Spinal cord (tissue), 10 donors: ENCODE measurements around the gene CASD1. TPM values are rescaled to one million over a fixed set of nuclear protein-coding genes. Genes with fewer than 3 reads are reported as not detected.

Source experiments
- DNase-seq, 6 donors: peaks; one replicate each; pipeline versions ENCODE4 v3.0.0 to v3.0.0-alpha.2; 2013 to 2015; ENCODE audit warnings: low spot score in 6 of 6, low read depth in 4 of 6
- H3K27ac ChIP-seq: one replicate; pipeline ENCODE4 v1.5.1; 2013; ENCODE audit warnings: low read depth, low read length, control low read depth
- H3K27me3 ChIP-seq: one replicate; pipeline ENCODE4 v1.6.1; 2013; ENCODE audit warnings: low read length; ENCODE audit not compliant: control insufficient read depth, insufficient read depth
- H3K36me3 ChIP-seq: one replicate; pipeline ENCODE4 v1.6.1; 2013; ENCODE audit warnings: low read length; ENCODE audit not compliant: control insufficient read depth, insufficient read depth
- H3K4me1 ChIP-seq: one replicate; pipeline ENCODE4 v1.6.1; 2013; ENCODE audit warnings: low read length; ENCODE audit not compliant: control insufficient read depth, insufficient read depth
- H3K4me3 ChIP-seq: one replicate; pipeline ENCODE4 v1.5.1; 2013; ENCODE audit warnings: low read depth, low read length, control low read depth
- H3K9me3 ChIP-seq: one replicate; pipeline ENCODE4 v1.6.1; 2013; ENCODE audit warnings: low read length; ENCODE audit not compliant: control insufficient read depth, insufficient read depth
- WGBS: methylation state at CpG from one replicate; pipeline ENCODE4 v1.1.5; 2013; ENCODE audit warnings: missing lambda C conversion rate; ENCODE audit not compliant: insufficient coverage; 5-methylcytosine and 5-hydroxymethylcytosine counted together
- polyA plus RNA-seq, 2 donors: library from polyadenylated mRNA; unstranded; fragments of 120-200 nt; gene quantifications; one replicate each; pipeline ENCODE4 v1.2.1, GENCODE V29; 2013; ENCODE audit not compliant: insufficient read length in 2 of 2
- small RNA-seq: library from RNA; depleted of rRNA; stranded (forward); fragments of <200 nt; gene quantifications from one replicate; pipeline ENCODE3, GENCODE V24; 2014; ENCODE audit warnings: low replicate concordance
- total RNA-seq, 2 donors: library from RNA; depleted of rRNA in 1 of 2; stranded (reverse); fragments of 120-200 nt in 1 of 2; fragments of >200 nt in 1 of 2; gene quantifications; one replicate each; pipeline versions ENCODE4 v1.2.3 to v1.2.4, GENCODE V29; 2013 to 2014
- donor health status: healthy.

The CASD1 gene
- total and polyA plus RNA-seq, 4 donors: 31.0 to 116 (median 80.1) TPM

- WGBS: no CpG with 5 or more reads among the region's 2 CpGs
- DNase-seq: no peak
- Histone ChIP-seq H3K4me3 (no peak overlapping the region), H3K36me3 (no peaks in the 10 kb centered on the region), H3K4me1 (no peaks in the 10 kb centered on the region), H3K27ac (no peak overlapping the region), H3K9me3 (no peaks in the 10 kb centered on the region), H3K27me3 (no peaks in the 10 kb centered on the region)
Observed at GRCh38 chr7:94591176-94591575, 81.6 kb downstream of the CASD1 start.

DNA sequence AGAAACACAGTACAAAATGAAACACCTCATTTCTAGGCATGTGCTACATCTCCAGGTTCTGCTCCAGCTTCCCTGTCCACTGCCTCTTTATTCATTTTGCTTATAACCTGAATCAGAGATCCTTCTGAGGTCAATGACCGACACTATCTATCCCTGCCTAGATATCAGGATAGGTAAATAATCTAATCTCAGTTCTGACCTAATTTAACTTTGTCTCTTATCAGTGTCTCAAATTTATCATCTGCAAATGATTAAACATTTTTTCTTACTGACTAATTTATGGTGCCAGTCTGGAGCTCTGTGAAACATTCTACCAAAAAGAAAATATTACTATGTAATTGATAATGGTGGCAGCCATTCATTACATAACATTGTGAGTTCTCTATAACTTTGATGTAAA lies 85.3 kb downstream of the CASD1 start:
- no CpG with 5 or more reads among the region's 1 CpG for WGBS
- no peaks in the 10 kb centered on the region for H3K9me3 ChIP-seq
- peaks cover 5% of the 10 kb centered on the region for H3K36me3 ChIP-seq
- H3K4me1 ChIP-seq: no peaks in the 10 kb centered on the region
- no peak overlapping the region for H3K27ac ChIP-seq
- no peak for DNase-seq
- H3K27me3 ChIP-seq: no peaks in the 10 kb centered on the region
- H3K4me3 ChIP-seq: no peak overlapping the region

DNA sequence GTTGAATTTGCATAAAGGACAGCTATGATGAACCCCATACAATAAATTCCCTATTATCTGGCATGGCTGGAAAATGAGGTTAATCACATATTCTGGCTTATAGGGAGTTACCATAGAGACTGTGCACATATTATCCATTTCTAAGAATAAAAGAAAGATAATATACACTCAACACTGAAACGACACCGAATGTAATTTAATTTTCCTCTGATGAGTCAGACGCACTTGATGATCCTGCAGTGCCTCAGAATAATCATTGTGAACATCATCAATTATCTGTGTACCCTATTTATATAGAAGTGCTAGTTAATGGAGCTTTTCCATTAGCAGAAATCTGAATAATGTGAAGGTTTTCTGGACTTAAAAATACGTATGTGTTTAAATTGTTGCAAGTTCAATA lies 86.1 kb downstream of the CASD1 start:
- H3K27me3 ChIP-seq: no peaks in the 10 kb centered on the region
- no CpG with 5 or more reads among the region's 4 CpGs for WGBS
- no peak overlapping the region for H3K27ac ChIP-seq
- no peaks in the 10 kb centered on the region for H3K4me1 ChIP-seq
- no peaks in the 10 kb centered on the region for H3K9me3 ChIP-seq
- H3K36me3 ChIP-seq: peaks cover 5% of the 10 kb centered on the region
- H3K4me3 ChIP-seq: no peak overlapping the region
- DNase-seq: peak in 1 of 6 donors; percentile 51

- H3K4me3 ChIP-seq: no peak overlapping the region
- WGBS: 80% methylated on average over 1 of the region's 3 CpGs
- peaks cover 5% of the 10 kb centered on the region for H3K36me3 ChIP-seq
- no peak for DNase-seq
- H3K9me3 ChIP-seq: no peaks in the 10 kb centered on the region
- no peaks in the 10 kb centered on the region for H3K4me1 ChIP-seq
- H3K27me3 ChIP-seq: no peaks in the 10 kb centered on the region
- H3K27ac ChIP-seq: no peak overlapping the region
Observed at GRCh38 chr7:94600267-94600666, 90.7 kb downstream of the CASD1 start.

DNA sequence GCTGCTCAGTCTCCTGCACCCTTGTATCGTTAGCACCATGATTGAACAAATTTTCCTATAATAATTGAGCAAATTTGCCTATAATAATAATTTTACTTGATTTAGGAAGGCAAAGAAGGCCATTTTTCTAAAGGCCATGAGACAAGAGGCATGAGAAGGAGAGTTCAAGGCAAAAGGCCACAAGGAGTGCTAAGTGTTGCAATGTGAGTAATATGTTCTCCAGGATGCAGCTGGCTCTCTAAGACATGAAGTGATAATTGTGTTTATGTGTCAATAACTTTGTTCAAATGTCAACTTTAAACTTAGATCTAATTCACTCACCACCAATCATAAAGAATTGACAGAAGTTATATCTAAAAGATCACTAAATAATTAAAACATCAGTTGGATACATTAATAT lies 92.6 kb downstream of the CASD1 start:
- Histone ChIP-seq H3K4me3 (no peak overlapping the region), H3K4me1 (no peaks in the 10 kb centered on the region), H3K9me3 (no peaks in the 10 kb centered on the region), H3K27me3 (no peaks in the 10 kb centered on the region), H3K36me3 (peaks cover 5% of the 10 kb centered on the region), H3K27ac (no peak overlapping the region)
- no peak for DNase-seq
- WGBS: no CpG with 5 or more reads among the region's 1 CpG

GRCh38 chr7:94605031-94605430 lies 95.4 kb downstream of the CASD1 start:
- no peak overlapping the region for H3K27ac ChIP-seq
- no peak overlapping the region for H3K4me3 ChIP-seq
- no peak for DNase-seq
- H3K9me3 ChIP-seq: no peaks in the 10 kb centered on the region
- H3K36me3 ChIP-seq: no peaks in the 10 kb centered on the region
- H3K4me1 ChIP-seq: no peaks in the 10 kb centered on the region
- no peaks in the 10 kb centered on the region for H3K27me3 ChIP-seq
- WGBS: no CpG with 5 or more reads among the region's 1 CpG

Small RNAs within 50 kb of the gene (small RNA-seq; reads per million reads assigned to genes)
- not detected for gene RNU6-1328P

Other genes starting within 250 kb of the CASD1 start
- 1,000 to 10,000 TPM; 2,300 to 3,270 TPM for gene COL1A2, start 114.9 kb upstream of the CASD1 start, total RNA-seq
- gene COL1A2, start 114.9 kb upstream of the CASD1 start, polyA plus RNA-seq: 1,000 to 10,000 TPM in 1 of 2 donors, 100 to 1,000 TPM in 1; 394 to 1,054 TPM
- gene SGCE, start 146.3 kb downstream of the CASD1 start, total RNA-seq: 100 to 1,000 TPM; 104 to 146 TPM
- gene SGCE, start 146.3 kb downstream of the CASD1 start, polyA plus RNA-seq: 10 to 100 TPM; 76.8 to 77.9 TPM